ENCODE measurements around the gene ADIRF. TPM values are rescaled to one million over a fixed set of nuclear protein-coding genes. Genes with fewer than 3 reads are reported as not detected.

The ADIRF gene
- total RNA-seq = 1.0 TPM in 1 of 2 replicates, not detected in the other

GRCh38 chr10:86968271-86968993 lies at the start of gene ADIRF:
Gene ADIRF, plus strand, starts transcription at chr10:86968482. Its CDS starts 63 bp downstream, at chr10:86968545.

GRCh38 chr10:86957471-86958115 lies 10.7 kb upstream of the ADIRF start, which contains the start of gene MMRN2:
Gene MMRN2, minus strand, starts transcription at chr10:86957615. Its CDS starts 74 bp downstream, at chr10:86957541.

GRCh38 chr10:86958116-86958900 lies 10.0 kb upstream of the ADIRF start, which contains the start of gene SNCG:
Gene SNCG, plus strand, starts transcription at chr10:86958599. Its CDS starts 99 bp downstream, at chr10:86958698.

GRCh38 chr10:87020056-87020455 lies 51.8 kb downstream of the ADIRF start, which contains the start of gene FAM25A:
Gene FAM25A, plus strand, starts transcription at chr10:87020294. Its CDS starts 31 bp downstream, at chr10:87020325.

Small RNA genes lying within 50 kb of the gene (small RNA-seq; reads per million reads assigned to genes)
- not detected for gene BMS1P3 (ENCODE audit: low replicate concordance)
- gene FAM25A (ENCODE audit: low replicate concordance) = not detected

Other genes with a start within 250 kb of the ADIRF start
- 46.6 and 70.7 TPM in 2 replicates for gene BMPR1A, start 211.9 kb upstream of the ADIRF start, total RNA-seq
- gene MMRN2, start 10.9 kb upstream of the ADIRF start, total RNA-seq = 0.88 and 2.0 TPM in 2 replicates
- 3.3 and 3.9 TPM in 2 replicates for gene SNCG, start 9.9 kb upstream of the ADIRF start, total RNA-seq
- gene FAM25A, start 51.8 kb downstream of the ADIRF start, total RNA-seq = not detected in 2 replicates
- 189 and 290 TPM in 2 replicates for gene GLUD1, start 126.4 kb downstream of the ADIRF start, total RNA-seq
- gene SHLD2, start 126.7 kb downstream of the ADIRF start, total RNA-seq = 22.5 and 50.1 TPM in 2 replicates

All from placental pericyte (primary cell).